Measurements from ENCODE around the gene NAA20.

The NAA20 gene, protein sequence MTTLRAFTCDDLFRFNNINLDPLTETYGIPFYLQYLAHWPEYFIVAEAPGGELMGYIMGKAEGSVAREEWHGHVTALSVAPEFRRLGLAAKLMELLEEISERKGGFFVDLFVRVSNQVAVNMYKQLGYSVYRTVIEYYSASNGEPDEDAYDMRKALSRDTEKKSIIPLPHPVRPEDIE

DNA sequence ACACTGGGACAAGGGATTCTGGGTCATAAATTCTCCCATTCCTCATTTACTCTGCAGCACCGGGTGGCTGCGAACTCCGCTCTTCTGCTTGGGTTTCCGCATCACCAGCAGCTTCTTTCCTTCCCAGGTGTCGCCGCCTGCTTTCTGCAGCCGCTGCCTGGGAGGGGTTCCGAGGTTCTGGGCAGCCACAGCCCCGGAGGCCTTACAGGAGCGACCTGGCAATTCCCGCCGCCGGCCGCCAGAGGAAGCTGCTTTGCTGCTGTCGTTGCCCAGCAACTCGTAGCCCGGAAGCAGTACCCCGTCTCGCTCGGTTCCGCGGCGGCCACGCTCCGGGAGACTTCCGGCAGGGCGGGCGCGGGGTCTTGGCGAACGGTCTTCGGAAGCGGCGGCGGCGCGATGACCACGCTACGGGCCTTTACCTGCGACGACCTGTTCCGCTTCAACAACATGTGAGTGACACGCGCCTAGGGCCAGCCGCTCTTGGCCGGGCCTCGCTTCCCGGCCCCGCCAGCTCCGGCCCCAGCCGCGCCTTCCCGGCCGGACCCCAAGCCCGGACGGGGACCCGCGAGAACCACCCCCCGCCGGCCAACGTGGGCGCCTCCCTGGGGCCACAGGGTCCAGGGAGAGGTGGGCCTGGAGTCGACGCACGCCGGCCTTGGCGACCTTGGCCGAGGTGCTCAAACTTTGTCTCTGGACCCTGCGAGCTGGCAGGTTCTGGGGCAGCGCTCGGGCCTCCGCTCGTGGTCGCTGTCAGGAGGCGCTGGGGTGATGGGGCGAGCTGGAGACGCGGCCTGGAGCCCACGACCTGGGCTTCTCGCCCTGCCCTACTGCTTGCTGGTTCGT, at the start of gene NAA20:
TSS of gene NAA20 (plus strand) at position 362 of the 843 bp plus-strand sequence. CDS start at position 397, 35 bp downstream.
- FAIRE-seq: no peak

GRCh38 chr20:19967445-19967844, 49.7 kb upstream of the NAA20 start:
- FAIRE-seq: no peak

GRCh38 chr20:19968028-19968427, 49.1 kb upstream of the NAA20 start:
- FAIRE-seq: no peak

DNA sequence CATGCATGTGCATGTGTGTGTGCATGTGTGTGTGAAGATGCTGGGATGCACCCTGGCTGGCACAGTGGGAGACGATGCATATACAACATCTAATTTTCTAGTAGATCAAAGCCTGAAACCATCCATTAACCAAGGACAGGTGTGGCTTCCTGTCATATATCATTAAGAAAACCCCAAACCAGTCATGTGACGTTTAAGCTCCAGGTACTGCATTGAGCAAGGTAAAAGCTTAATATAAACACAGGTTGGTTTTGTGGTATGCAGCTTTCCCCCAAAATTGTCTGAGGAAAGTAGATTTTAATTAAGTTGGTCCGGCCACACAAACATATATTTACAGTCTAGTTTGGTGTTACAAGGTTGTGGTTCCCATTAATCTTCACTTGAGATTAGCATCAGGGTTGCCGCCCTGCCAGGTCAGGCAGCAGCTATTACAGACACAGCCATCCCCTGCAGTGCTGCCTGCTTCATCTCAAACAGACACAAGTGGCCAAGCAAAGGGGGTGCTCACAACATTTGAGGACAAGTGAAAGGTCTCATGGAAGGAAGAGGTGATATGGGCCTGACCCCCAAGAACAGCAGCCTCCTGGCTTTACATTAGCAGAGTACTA, 48.6 kb upstream of the NAA20 start:
- no peak for FAIRE-seq

- FAIRE-seq: no peak
Measured at GRCh38 chr20:19969106-19969505, 48.1 kb upstream of the NAA20 start.

DNA sequence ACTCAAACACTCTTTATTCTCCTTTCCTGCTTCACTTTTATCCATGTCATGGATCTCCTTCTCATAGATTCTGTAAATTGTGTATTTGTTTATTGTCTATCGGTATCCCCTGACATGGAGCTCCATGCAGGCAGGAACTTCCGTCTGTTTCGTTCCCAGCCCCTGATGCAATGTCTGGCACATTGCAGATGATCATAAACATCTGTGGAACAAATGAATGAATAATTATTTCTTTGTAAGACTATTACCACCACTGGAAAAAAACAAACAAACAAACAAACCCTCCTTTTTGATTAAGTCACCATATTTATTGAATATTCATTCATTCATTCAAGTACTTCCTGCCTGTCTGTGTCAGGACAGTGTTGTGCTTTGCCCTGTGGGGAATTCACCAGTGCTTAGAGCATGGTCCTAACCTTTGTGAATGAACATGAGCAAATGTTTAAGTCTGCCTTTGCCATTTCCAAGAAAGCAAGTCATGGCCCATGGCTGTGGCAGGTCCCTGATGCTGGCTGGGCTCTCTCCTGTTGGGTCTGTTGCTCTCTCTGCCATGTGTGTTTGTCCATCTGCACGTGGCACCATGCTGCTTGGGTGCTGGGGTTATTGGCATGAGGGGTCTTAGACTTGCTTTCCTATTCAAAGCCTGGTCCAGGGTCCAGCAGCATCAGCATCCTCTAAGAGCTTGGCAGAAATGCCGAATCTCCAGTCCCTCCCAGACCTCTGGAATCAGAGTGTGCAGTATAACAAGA, 47.5 kb upstream of the NAA20 start:
- FAIRE-seq: no peak

- FAIRE-seq: no peak
Measured at GRCh38 chr20:19970256-19970765, 46.9 kb upstream of the NAA20 start.

DNA sequence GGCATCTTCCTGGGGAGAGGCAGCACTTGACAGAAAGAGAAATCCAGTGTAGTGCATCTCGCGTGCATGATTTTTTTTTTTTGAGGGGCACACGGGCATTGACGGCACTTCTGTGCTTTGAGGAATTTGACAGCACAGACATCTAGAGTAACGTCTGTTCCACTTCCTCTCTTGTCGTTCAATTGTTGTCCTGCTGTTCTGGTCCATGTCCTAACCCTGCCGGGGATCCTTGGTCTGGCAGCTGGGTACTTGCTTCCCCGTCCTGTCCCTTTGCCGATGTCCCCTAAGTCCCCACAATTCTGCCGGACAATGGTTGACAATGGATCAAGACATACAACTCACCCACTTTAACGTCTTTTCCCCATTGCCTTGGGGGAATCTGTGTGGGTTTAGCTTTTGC, 46.0 kb upstream of the NAA20 start:
- FAIRE-seq: no peak

GRCh38 chr20:19973961-19974629, 43.1 kb upstream of the NAA20 start:
- FAIRE-seq: no peak

- FAIRE-seq: no peak
Measured at GRCh38 chr20:19974630-19975435, 42.3 kb upstream of the NAA20 start.

GRCh38 chr20:19975436-19975799, 41.7 kb upstream of the NAA20 start:
- FAIRE-seq: no peak

DNA sequence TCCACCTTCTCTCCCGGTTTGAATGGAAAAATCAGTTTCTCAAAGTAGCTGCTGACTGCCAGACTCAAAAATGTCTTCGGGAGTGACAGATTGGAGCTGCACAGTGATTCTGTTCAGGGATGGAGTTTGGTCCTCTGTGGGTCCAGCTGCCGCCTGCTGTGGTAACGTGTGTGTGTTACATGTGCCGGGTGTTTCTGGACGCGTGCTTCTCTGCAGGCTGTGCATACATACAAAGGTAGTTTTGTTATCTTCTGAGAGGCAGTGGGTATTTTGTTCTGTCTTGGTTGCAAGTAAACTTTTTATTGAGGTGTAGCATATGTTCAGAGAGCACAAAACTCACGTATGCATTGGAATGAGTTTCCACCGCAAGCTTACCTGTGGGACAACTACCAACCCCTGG, 41.3 kb upstream of the NAA20 start:
- FAIRE-seq: no peak

- FAIRE-seq: no peak
Measured at GRCh38 chr20:19976595-19977372, 40.4 kb upstream of the NAA20 start.

DNA sequence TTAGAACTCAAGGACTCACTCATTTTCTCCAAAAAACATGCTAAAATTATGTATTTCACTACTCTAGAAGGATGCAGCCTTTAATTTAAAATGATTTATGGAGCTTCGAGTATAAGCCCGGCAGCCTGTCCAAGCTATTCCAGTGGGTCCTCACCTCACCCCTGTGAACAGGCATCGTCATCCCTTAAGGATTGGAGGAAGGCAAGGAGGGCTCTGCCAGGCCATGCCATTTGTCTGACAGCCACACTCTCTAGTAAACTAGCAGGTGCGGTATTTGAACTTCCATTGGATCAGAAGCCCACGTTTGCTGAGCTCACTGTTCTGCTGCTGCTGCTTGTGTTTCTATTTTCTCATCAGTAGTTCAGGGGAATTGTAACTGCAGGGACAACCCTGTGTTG, 39.8 kb upstream of the NAA20 start:
- FAIRE-seq: no peak

- FAIRE-seq: no peak
Measured at GRCh38 chr20:19978511-19979210, 38.5 kb upstream of the NAA20 start.

GRCh38 chr20:19981031-19981451, 36.1 kb upstream of the NAA20 start:
- FAIRE-seq: no peak

GRCh38 chr20:19986419-19986818, 30.7 kb upstream of the NAA20 start:
- no peak for FAIRE-seq

DNA sequence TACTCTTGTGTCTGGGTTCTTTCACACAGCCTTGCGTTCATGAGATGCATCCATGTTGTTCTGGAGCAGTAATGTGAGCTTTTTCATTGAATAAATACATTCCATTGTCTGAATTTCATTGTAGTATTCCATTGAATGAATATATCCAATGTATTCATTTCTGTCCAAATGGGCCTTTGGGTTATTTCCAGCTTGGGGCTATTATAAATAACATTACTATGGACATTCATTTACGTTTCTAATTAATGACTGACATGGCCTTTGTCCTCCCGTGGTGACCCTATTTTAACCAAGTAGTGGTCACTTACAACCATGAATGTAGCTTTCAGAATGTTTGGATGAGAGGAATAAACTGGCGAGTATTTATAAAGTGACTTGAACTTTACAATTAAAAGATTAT, 30.1 kb upstream of the NAA20 start:
- no peak for FAIRE-seq

GRCh38 chr20:19990850-19991249, 26.3 kb upstream of the NAA20 start:
- no peak for FAIRE-seq

DNA sequence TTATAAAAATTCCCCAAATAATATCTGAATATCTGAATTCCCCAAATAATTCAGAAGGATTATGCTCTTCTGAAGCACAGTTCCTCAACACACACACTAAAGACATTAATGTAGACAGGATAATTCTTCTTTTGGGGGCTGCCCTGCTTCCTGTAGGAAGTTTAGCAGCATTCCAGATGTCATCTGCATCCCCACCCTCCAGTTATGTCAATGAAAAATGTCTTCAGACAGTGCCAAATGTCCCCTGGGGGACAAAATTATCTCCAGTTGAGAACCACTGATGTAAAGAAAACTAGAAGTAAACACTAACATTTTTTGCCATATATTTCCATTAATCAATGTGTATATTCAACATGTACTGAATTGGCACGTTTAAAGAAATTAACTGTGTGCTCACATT, 25.9 kb upstream of the NAA20 start:
- no peak for FAIRE-seq

Measured in islet of Langerhans (tissue), 1 donor.